ENCODE measurements around the gene EPHB1.

Gene EPHB1

DNA sequence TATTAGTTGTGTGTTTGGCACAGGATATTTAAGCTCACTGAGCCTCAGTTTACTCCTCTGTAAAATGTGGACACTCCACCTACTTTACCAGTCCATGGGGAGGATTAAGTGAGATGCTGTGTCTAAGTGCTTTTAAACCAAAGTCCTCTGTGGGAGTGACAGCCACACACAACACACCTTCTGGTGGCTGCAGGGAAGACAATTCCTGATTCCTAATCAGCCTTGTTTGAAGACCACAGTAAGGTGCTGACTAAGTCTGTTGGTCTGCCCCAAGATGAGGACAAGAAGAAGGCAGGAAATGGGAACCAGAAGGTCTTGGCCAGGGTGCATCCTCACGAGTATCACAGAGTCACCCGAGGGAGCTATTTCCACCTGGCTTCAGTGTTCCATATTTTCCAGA lies 52.3 kb downstream of the EPHB1 start:
- DNase-seq (ENCODE audit: low read depth in 2 of 2), result no peak

DNA sequence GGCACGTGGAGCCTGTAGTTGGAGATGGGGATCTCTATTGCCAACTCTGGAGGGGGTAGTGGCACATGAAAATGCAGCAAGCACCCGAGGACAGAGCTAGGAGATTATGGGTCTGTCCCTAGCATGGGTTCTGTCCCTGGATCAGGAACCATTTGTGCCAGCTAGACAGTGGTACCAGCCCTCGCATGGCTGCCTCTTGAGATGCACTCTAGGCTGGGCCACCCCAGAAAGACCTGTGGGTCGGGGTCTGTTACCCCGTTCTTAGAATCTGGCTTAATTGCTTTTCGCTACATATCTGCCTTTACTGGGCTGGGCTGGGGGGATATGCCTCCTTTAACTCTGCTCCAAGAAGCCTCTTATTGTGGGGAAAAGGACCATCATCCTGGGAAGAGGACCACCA lies 54.5 kb downstream of the EPHB1 start:
- DNase-seq (ENCODE audit: low read depth in 2 of 2), result no peak

DNA sequence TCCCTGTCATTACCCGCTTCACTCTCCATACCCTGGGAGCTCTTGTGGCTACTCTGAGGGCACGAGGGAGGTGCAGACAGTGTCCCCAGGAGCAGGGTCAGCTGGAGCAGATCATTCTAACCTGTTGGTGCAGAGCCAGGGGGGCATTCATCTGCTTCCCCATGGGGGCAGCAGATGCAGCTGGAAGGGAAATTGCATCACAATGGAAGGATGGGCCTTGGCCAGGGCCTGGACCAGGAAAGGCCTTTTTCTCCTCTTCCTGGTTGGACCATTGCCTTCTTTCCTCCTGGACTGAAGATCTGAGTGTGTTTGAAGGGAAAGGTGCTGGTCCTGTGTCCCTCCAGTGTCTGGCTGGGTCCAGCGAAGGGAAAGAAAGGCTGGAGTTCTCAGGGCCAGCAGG lies 55.7 kb downstream of the EPHB1 start:
- DNase-seq (ENCODE audit: low read depth in 2 of 2), result no peak

DNA sequence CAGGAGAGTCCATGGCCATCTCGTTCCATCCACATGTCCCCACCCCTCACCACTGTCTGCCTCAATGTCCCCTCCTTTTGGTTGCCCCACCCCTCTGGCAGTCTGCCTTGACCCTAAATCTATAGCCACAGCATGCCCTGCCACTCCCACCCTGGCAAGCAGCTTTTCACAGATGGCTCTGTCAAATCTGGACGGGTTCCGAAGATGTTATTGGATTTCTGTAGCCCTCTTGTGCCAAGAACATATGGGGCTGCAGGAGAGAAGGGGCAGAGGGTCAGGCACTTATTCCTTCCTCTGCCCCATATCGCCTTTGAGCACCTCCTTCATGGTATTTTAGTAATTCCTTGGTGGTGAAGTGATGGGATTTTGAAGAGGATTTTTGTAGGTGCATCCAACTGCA lies 57.1 kb downstream of the EPHB1 start:
- DNase-seq (ENCODE audit: low read depth in 2 of 2), result no peak

DNA sequence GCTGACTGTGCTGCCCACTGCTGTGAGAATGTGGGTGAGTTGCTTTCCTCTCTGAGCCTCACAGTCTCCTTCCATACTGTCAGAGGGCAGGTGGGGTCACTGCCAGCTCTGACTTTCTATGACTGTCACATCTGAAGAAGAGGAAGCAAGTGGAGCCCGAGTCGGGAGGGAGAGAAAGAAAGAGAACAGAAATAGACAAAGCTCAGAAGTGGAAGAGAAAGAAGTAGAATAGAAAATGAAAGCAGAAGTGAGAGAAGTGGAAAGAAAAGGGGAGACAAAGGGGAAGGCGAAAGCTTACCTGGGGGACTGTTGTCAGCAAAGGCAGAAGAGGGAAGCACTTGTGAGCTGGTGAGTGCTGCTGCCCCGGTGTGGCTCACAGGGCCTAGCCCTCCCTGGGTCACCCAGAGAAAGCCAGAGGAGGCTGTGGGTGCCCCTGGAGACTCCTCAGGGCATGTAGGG lies 57.9 kb downstream of the EPHB1 start:
- no peak for DNase-seq (ENCODE audit: low read depth in 2 of 2)

DNA sequence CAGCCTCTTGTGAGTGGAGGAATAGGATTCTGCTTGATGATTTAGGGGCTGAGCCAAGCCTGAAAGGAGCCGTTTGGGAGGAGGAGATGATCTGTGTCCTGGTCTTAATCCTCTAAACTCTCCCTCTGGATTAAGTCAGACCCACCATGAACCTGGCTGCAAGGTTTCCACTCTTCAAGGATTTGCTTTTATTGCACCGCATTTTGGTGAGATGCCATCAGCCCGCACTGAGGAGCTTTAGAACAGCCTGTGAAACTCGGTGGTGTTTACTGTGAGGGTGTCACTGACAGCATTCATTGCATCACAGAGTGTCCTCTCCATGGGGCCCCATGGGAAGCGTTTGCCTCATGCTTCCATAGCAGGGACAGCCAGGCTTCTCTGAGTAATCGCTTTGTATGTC lies 59.2 kb downstream of the EPHB1 start:
- DNase-seq (ENCODE audit: low read depth in 2 of 2), result no peak

DNA sequence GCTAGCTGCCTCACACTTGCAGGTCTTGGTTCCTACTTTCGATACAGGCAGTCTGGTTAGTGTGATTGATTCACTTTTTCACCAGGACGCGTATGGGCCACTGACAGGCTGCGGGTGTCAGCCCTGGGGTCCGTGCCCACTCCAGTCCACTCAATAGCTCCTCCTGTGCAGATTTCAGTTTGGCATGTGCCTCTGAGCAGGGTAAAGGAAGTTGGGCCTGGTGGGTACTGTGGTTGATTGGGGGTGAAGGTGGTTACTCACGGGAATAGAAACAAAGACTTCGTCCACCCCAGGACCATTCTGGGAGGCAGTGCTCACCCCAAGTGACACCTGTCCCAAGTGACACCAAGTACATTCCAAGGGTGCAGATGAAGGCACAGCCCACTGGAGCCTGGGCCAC lies 62.3 kb downstream of the EPHB1 start:
- no peak for DNase-seq (ENCODE audit: low read depth in 2 of 2)

DNA sequence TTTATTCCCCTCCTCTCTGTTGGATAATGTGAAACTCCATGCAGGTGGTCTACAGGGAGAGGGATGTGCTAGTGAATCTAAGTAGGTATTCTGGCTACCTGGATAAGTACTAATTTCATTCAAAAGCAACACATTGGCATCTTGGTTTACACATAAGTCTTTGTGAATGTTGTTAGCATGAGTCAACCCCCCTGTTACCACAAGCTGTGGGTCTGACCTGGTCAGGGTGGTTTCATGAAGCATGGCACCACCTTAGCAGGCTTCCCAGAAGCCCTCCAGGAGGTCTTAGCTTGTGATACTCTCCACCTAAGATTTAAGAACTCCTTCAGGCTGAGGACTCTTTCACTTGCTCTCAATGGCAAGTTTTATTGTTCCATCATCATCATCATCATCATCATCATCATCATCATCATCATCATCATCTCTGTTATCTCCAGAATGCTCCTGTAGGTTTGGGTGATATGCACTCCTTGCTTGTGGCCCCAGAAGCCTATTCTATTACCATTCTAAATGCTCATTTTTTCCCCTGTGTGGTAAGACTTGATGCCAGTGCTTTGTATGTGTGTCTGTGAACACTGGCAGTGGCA lies 62.8 kb downstream of the EPHB1 start:
- no peak for DNase-seq (ENCODE audit: low read depth in 2 of 2)

DNA sequence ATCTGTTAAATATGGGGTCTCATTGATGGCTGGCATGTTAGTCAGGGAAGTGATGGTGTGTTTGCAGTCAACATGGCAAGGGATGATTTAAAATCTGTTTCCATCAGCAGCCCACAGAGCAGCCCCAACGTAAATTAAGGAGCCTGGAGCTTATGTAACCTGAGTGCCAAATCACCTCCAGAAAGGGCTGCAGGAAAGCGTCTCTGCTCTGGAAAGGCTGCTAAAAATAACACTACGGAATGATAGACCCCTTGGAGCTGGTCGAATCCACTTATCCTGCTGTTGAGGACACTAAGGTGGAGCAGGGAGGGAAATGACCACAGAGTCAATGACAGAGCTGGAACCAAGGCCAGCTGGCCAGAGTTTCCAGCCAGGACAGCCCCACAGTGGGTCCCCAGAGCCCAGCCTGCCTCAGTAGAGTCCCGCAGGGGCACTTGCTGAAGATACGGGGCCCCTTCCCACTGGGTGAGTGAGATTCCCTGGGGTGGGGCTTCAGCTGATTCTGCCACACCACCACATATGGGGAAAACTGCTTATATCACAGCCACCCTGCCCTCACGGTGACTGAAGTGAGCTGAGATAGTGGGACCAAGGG lies 63.5 kb downstream of the EPHB1 start:
- DNase-seq (ENCODE audit: low read depth in 2 of 2), result no peak

DNA sequence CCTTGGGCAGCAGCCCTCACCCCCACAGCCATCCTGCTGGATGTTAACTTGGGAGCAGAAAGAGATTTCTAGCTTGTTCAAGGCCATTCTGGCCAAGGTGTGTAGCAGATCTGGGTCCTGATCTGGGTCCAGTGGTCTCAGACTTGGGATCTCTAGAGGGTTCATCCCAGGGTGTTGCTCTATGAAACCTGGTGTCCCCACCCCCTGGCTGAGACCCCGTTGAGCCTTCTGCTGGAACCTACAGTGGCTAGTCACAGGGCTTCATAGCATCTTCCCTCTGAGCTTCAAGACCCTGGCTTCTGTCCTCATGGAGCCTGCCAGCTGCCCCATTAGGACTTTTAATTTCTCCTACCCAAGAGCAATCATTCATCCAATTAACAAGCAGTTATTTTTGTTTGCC lies 64.3 kb downstream of the EPHB1 start:
- no peak for DNase-seq (ENCODE audit: low read depth in 2 of 2)

DNA sequence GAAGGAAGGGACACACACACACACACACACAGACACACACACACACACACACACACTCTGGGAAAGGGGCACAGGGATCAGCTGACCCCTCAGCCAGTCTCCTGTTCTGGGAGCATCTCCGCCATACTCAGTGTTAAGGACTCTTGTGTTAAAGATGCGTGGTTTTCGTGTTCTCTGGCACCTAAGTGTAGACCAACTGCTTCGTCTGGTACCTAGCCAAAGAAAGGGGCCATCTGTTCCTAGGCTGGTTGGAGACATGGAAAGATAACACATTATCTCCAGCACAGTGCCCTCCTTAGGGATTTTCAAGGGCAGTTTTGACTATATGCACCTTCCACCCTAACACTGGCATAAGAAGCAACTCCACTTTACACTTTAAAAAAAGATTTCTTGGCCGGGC lies 65.1 kb downstream of the EPHB1 start:
- DNase-seq (ENCODE audit: low read depth in 2 of 2), result no peak

DNA sequence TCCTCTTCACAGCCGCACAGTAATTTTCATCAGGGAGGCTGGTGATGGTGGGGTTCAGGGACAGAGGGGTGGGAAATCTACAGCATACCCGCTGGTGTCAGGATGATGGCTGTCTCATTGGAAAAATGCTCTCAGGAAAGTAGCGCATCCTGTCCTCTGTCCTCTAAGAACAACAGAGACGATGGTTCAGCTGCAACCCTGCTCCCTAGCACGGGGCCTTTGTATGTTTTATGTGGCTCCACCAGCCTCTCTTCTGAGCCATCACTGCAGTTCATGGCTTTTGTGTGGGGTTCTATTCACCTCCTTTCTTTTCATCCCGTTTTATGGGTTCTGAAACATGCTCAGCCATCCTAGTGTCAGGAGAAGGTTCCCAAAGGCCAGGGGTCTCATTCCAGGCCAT lies 68.9 kb downstream of the EPHB1 start:
- DNase-seq (ENCODE audit: low read depth in 2 of 2), result no peak

DNA sequence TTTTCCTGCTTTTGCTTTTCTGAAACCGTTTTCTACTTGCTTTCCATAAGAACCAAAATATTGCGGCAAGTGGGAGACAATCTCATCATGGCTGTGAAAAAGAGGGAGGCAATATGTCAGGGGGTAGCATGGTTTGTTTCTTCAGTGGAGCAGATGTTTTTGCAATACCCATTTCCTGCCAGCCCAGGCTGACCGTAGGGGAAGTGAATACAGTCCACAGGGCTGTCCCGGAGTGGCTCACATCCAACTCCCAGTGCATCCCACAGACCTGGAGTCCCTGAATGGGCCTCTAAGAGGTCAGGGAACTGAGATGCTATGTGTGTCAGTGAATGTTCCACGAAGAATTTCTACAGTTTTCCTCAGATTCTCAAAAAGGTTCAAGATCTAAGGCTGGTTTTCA lies 69.6 kb downstream of the EPHB1 start:
- no peak for DNase-seq (ENCODE audit: low read depth in 2 of 2)

DNA sequence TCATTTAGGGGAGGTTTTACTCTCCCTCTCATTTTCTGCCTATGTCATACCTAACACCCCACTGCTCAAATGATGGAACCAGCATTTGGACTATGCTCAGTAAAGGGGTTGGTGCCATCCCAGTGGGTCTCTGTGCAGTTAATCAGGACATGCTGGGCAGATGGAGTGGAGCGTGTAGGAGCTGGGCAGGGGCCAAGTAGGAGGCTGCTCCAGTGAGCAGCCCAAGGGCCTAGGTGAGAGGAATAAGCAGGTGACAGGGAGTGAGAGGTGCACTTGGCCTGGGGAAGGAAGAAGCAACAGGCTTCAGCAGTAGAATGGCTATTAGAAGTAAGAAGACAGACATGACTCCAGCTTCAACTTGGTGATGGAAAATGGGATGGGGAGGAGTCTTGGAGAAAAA lies 72.2 kb downstream of the EPHB1 start:
- DNase-seq (ENCODE audit: low read depth in 2 of 2), result no peak

DNA sequence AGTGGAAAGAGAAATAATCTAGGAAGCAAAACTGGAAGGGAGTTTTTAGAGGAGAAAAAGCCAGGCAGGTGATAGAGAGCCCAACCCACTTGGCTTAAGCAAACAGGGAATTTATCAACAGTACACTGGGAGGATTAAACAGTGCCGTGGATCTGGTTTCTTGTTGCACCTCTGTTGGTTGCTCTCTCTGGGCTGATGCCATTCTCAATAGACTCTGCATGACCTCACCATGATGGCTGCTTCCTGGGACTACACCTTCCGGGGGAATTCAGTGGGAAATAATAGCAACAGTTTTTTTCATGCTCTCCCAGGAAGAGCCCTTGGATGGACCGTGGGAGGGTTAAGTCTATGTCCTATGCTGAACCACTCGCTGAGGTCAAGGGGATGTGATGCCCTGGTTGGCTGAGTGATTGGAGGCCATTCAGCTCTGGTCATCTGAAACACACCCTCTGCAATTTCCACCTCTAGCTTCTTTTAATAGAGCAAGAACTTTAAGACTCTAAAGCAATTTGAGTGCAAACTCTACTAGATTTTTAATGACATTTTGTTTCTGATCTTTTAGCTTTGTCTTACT lies 74.2 kb downstream of the EPHB1 start:
- no peak for DNase-seq (ENCODE audit: low read depth in 2 of 2)

DNA sequence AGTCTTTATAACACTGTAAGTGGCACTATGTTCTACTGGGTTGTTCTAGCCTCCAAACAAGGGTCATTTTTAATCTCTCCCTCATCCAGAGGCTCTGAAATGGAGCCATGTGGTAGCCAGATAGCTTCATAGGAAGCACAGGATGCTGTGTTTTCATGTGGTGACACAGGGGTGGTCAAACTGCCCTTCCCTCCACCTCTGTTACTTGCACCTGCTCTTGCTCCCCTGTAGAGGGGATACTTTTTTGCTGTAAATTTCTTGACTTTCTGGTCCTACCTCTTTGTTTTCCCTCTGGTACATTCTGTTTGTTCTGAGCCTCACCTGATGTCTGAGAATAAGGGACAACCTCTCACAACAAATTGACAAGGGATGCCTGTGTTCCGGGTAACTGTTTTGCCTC lies 76.8 kb downstream of the EPHB1 start:
- DNase-seq (ENCODE audit: low read depth in 2 of 2), result no peak

DNA sequence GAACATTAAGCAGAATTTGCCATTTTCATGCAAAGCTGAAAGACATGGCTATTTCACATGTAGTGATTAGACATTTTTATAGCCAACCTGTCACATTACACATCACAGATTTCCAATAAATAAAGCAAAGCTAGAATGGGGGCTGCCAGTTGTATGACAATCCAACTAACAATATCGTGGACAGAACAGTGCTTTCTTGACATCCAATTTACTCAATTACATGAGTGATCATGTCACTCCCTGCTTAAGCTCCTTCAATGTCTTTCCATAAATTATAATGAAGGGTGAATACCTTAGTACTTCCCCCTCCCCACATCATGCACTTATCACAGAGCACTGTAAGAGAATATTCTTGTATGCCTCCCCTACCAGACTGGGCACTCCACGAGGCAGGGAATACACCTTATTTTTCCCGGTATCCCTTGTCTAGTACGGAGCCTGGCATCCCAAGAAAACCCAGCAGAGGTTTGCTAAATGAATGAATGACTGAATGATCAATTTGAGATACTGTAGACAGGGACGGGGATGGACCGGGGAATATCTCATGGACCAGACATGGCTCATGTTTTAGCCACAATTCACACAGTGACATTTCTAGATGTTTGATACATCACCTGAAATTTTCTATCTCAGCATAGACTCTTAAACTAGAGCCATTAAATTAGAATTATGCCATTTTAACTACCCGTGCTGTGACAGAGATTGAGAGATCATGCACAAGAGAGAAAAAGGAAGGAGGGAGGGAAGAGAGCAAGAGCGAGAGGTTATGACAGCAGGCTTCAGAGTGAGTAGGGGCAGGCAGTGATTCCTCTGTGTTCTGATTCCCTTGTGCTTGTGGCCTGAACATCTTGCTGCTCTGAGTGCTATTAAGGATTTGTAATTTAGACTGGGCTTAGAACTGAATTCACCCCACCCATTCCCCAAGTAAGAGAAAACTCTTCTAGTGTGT lies 77.7 kb downstream of the EPHB1 start:
- DNase-seq (ENCODE audit: low read depth in 2 of 2), result no peak

DNA sequence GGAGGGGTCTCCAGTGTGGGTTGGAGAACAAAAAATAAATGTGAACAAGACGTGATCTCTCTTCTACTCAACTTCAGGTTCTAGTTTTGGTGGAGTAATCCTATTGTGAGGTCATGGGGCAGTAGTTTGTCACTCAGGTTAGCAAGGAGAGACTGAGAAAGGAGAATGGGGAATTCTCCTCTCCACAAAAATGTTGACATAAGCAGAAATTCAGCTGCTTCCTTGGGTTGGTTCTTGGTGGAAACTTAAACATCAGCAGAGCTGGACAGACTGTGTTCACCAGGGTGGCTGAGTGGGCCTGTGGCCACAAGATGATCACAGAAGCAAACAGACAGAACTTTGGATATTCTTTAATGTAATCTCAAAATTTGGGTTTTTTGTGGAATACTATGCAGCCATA lies 78.7 kb downstream of the EPHB1 start:
- no peak for DNase-seq (ENCODE audit: low read depth in 2 of 2)

DNA sequence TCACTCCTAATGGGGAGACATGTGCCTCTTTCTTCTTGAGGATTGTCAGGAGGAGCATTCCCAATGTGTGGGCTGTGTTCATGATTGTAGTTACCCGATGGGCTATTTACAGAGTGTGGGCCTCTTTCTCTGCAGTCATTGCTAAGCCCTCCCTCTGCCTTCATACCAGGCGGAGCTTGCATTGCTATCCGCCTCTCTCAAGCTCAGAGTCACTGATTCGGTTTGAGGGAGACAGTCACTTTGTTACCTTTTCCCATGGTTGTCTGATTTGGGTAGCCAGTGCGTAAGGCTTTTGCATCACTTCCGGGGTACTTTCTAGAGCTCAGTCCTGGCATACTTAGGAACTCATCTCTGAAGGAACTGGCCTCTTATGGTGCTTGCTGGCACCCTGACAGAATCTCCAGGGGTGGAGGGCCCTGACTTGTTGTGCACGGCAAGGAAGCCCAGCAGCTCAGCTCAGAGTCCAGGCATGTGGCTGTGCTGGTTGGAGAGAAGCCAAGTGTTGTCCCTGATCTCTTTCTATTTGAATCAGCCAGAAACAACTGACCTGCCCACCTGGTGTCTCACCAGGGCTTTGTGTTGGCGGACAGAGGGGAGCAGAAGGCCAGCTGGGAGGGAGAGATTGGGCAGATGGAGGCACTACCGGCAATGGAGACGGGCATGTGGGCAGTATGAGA lies 79.8 kb downstream of the EPHB1 start:
- no peak for DNase-seq (ENCODE audit: low read depth in 2 of 2)

DNA sequence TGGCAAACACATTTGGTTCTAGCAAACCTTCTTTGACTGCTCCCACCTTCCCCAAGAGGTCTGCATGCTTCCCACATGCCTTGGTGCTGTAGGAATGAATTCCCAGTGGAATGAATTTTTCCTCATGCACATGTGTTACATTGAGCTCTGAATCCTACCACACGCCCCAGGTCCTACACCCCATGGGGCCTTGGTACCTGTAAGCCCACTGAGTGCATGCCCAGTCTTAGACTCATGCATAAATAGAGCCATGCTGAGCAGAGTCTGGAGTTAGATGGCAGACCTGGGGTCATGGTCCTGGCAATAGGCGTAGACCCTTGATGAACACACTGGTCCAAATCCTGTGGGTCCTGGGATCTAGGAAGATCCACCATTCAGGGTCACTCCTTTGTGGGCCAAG lies 81.8 kb downstream of the EPHB1 start:
- no peak for DNase-seq (ENCODE audit: low read depth in 2 of 2)

DNA sequence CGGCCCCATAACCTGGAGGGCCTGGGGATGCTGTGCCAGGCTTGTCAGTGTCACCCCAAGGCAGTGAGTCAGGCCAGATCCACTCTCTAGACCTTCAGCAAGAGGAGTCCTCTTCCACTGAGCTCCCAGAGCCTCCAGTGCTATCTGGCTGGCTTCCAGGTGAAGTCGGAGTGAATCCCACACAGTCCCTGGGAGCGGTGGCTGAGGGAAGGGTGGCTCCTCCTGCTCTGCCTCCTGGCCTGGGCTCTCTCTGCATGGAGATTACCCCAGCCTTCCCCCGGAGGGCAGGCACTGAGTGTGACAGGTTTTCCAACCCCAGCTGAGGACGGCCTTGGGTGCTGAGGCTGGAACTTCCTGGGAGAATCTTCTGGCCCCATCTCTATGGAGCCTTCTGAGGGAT lies 82.7 kb downstream of the EPHB1 start:
- no peak for DNase-seq (ENCODE audit: low read depth in 2 of 2)

DNA sequence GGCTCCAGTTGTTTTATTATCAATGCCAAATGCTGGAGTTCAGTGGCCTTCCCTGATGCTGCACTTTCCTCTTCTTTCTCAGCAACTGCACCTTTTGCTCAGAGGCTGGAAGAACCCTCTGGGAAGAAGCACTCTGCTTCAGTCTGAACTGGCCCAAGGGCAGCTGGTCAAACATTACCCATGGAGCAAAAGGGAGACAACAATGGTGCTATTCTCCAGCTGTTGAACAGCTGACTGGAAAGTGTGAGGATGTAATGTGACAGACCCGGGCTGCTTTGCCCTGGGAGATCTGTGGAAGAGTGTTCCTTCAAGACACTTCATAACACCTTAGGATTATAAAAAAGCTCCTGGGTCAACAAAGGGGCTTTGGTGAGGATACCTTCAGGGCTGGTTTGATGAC lies 84.9 kb downstream of the EPHB1 start:
- no peak for DNase-seq (ENCODE audit: low read depth in 2 of 2)
